Measurements from ENCODE around the gene HADHB.
A peak's percentile ranks its signal among the peaks of the same experiment; 100 is the strongest.

The HADHB gene

DNA sequence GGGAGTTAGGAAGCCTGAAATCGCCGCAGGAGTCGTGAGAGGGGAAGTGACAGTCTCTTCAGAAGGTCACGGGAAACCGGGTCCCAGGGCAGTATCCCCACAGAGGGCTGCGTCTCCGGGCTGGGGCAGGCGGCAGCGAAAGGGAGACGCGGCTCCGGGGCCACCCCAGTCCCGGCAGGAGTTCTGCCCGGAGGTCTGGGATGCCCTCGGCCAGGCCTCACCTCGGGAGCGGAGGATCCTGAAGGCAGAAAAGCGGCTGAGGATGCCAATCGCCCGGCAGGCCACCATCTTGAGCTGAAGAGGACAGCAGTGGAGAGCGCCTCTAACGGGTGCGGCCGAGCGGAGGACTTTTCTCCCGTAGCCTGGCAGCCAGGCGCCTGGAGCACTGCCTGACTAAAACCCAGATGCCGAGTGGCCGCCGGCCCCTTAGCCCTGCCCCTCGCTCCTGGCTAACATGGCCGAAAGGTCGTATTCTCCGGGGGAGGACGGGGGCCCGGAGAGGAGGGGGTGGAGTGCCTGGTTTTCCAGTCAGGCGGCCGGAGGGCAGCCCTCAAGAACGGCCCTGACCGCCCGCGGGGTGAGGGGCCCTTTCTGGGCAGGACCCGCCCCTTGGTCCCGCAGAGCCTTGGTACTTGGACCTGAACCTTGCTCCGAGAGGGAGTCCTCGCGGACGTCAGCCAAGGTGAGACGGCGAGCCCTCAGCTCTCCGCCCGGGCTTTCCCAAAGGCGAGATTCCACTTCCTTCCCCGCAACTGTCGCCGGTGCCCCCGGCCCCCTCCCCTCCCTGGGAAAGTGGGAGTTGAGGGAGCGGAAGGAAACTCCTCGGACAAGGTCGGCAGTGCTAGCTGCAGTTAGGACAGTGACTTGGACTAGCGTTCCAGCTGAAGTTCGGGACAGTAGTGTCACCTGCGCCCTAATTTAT, at the start of gene HADHB, which contains the start of gene HADHA:
TSS of gene HADHB (plus strand) at position 631 of the 922 bp plus-strand sequence. CDS start 9,316 bp downstream, outside the sequence.
TSS of gene HADHA (minus strand) at position 324 of the 922 bp plus-strand sequence. CDS start at position 288, 36 bp downstream.
- peak; percentile 98 for DNase-seq (ENCODE audit: low spot score)

DNA sequence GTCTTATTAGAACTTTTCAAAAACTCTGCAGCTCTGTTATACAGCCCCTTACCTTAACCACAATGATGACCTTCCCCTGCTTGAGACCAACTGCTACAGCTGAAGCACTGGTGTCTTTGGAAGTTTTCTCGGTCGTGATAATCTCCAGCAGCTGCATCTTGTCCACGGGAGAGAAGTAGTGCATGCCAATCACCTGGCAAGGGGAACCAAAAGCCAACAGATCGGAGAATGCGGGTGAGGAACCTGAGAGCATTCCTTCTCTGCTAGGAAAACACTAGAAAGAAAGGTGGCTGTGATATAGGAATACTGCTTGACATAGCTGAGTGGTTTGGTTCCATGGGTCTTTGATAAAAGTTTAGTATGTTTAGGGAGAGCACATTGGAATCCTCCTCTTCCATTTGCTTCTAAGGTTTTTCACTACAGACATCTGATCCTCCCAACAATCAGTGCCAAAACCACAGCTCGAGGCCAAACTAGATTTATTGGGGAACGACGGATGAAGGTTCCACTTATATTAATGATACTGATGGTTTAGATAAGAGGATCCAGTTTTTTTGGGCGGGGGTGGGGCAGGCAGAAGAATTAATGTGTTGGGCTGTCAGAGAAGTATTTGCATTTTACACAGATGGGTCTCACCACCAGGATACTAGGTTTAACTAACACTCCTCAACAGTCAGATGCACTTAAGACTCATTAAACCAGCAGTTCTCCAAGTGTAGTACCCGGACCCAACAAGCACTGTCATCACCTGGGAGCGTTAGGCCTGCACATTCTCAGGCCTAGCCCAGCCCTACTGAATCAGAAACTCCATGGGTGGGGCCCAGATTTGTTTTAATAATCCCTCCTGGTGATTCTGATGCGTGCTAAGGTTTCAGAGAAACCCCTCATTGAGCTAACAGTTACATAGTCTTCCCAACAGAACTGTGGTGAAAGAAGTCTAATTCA, 49.4 kb upstream of the HADHB start:
- no peak for DNase-seq (ENCODE audit: low spot score)

DNA sequence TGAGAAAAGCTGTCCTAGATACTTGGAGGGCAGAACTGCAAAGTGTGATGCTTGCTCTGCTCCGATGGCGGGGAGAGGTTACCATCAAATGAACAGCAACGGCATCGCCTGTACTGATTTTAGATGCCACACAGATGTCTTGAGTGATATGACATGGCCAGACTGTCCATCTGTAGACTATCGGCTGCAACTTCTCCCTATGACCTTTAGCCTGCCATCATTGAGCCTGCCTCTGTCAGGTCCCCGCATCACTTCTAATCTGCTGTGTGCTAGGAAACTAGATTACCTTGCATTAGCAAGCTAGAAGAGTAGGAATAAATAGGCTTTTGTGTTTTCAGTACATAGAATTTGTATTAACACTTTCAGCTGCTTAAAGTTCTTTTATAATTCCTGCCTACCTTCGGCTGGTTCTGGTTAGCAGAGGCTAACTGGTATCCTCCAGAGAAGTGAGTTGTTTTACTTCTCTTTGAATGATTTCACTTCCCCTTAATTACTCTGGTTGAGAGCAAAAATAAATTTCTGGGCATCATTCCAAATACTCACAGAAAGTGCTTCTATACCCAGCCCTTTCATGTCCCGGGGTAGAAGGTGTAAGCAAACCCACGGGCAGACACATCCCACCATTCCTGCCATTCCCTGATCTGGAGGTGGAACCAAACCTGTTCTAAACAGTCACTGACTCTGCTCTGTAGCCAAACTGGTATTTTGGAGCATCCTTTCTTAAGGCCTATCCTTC, 47.9 kb upstream of the HADHB start:
- no peak for DNase-seq (ENCODE audit: low spot score)

DNA sequence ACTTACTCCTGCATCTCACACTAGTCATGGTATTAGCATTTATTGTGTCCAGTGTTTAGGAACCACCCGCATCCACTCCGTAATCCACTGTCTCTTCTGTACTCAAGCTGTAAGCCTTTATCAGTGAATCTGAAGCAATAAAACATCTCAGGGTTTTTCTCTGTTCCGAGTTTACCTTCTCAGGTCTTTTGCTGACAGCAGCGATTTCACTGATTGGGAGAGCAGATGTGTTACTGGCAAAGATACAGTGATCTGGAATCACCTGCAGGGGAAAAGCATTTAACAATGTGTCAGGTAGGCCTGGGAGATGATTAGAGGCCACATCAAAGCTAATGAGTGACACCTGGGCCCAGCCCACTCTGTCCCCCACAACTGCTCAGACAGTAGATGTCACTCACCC, 47.2 kb upstream of the HADHB start:
- DNase-seq (ENCODE audit: low spot score): no peak

DNA sequence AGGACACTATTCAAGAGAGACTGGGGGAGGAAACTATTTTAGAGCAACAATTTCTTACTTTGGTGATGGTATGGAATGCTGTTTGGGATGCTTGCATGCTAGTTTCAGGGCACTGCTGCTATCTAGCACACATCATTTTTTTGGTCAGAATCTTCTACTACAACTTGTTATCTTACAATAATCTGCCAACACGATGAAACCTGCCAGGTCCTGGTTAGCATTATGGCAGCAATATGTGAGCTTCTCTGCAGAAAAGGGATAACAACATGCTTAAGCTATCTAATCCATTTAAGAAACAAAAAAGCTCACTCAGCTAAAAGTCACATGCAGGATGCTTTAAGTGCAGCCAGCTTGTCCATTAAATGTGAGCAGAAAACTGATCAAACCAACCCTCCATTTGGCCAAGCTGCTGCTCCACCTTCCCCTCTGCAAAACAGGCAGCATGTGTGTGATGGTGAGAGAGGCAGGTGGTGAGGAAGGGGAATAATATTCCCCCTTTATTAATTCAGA, 41.7 kb upstream of the HADHB start:
- no peak for DNase-seq (ENCODE audit: low spot score)

DNA sequence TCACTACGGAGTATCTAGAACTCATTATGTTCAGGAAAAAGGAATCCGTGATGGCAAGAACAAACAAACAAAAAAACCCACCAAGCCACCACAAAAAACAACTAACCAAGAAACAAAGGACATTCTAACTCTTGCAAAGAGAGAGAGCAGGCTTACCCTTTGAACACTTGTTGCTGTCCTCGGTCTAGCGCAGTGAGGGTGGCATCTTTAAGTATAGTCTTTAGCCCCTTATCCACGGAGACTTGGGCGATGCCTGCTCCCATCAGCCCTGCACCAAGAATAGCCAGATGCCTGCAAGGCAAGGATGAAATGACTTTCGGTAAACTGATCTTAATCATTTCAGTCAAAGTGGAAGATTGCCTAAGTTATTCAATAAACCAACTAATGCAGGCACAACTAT, 40.8 kb upstream of the HADHB start:
- DNase-seq (ENCODE audit: low spot score): no peak

DNA sequence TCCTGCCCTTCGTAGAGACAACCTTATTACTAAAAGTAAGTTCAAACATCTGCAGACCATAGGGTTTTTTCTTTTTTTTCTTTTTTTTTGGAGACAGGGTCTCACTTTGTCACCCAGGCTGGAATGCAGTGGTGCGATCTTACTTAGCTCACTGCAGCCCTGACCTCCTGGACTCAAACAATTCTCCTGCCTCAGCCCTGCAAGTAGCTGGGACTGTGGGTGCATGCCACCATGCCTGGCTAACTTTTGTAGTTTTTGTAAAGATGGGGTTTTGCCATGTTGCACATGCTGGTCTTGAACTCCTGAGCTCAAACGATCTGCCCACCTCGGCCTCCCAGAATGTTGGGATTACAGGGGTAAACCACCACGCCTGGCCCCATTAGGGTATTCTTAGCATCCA, 32.7 kb upstream of the HADHB start:
- DNase-seq (ENCODE audit: low spot score): no peak

DNA sequence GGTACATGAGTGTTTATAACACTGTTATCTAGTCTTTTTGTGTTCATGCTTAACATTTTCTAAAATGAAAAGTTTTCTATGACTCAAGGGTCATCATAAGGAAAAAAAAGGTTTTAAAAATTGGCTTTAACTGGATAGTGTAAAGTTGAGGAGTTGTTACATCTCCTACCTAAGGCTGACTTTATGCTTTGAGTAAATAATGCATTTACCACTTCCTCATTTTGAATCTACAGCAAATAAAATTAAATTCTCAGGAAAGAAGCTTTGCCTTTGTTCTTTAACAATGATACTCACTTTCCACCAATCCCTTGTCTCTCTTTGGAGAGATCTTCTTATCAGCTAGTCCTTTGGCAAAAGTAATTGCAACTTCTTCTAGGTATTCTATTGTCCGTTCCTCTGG, 30.0 kb upstream of the HADHB start:
- no peak for DNase-seq (ENCODE audit: low spot score)

DNA sequence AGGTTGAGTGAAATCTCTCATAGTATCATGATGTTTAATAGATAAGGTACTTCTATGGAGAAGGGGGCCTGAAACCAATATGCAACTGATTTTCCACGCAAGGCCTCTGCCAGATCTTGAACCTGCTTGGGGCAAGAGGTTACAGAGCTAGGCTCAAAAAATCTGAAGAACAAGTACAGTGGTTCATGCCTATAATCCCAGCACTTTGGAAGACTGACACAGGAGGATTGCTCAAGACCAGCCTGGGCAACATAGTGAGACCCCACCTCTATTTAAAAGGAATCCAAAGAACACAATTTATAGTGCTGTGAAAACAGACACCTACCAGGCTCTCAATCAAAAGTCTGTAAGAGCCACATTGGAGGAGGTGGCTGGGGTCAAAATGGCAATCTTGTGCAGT, 28.9 kb upstream of the HADHB start:
- no peak for DNase-seq (ENCODE audit: low spot score)

DNA sequence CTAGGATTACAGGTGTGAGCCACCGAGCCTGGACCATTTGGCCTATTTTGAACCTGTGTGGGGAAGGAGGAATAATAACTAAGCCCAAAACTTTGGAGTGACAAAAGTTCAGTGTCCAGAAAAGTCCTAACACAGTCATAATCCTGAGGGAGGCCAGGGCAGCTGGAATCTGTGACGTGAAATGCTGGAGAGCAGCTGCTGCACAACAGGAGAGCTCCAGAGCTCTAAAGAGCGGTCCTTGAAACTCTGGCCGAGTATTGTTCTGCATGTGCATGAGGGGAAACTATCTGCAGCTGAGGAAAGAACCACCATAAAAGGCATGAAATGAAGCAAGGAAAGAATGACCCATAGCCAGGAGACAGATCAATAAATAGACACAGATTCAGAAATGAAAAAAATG, 28.2 kb upstream of the HADHB start:
- DNase-seq (ENCODE audit: low spot score): no peak

DNA sequence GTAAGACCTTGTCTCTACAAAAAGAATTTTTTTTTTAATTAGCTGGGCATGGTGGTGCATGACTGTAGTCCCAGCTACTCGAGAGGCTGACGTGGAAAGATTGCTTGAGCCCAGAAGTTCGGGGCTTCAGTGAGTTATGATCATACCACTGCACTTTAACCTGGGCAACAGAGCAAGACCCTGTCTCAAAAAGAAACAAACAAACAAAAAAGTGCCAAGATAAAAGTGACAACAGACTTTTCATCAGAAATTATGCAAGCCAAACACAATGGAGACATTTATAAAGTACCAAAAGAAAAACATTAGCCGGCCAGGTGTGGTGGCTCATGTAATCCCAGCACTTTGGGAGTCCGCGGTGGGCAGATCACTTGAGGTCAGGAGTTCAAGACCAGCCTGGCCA, 27.0 kb upstream of the HADHB start:
- DNase-seq (ENCODE audit: low spot score): no peak

DNA sequence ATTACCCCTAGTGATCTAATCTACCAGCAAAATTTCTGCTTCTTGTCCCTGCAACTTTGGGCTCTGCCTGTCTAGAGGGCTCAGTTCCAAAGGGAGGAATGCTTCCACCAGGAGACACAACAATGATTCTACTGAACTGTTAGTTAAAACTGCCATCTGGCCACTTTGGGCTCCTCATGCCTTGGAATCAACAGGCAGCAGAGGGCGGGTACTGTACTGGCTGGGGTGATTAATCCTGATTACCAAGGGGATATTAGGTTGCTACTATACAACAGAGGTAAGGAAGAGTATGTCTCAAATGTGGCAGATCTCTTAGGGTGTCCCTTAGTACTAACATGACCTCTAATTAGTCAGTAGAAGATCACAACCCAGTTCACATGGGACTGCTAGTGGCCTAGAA, 21.7 kb upstream of the HADHB start:
- no peak for DNase-seq (ENCODE audit: low spot score)

DNA sequence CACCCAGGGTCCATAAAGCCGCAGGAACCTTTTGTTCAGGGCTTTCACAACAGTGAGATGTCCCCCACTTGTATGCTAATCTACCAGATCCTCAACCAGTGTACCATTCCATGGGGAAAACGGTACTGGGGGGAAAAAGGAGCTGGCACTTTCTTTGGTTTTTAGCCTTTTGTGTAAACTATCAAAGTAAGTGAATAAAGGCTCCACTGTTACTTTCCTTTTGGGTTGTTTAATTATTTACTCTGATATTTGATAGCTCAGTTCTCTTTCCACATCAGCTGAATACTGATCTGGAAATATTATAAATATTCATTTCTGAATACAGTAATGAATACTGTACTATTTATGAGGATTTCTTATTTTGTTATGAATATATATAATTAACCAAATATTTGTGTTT, 20.6 kb upstream of the HADHB start:
- DNase-seq (ENCODE audit: low spot score): no peak

DNA sequence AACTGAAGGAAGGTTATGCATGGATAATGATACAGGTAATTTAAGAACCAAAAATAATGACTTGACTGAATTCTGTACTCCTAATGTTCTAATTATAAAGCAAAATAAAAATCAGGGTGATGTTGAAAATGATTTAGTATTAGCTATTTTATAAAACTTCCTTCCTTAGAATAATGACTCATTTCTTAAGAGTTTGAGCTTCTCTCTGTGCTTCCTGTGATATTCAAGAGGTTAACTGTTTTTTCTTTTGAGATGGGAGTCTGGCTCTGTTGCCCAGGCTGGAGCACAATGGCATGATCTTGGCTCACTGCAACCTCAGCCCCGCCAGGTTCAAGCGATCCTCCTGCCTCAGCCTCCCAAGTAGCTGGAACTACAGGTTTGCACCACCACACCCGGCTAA, 15.1 kb upstream of the HADHB start:
- no peak for DNase-seq (ENCODE audit: low spot score)

DNA sequence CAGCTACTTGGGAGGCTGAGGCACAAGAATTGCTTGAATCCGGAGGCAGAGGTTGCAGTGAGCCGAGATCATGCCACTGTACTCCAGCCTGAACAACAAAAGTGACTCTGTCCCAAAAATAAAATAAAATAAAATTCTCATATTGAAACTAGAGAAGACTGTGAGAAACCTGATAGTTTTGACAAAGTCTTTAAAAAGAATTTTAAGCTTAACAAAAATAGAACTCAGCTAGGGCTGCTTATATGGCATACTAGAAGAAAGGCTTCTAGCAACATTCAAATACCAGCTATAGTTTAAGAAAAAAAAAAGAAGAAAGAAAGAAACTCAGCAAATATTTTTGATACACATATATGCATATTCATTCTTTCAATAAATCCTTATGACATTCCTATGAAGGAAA, 13.9 kb upstream of the HADHB start:
- no peak for DNase-seq (ENCODE audit: low spot score)

DNA sequence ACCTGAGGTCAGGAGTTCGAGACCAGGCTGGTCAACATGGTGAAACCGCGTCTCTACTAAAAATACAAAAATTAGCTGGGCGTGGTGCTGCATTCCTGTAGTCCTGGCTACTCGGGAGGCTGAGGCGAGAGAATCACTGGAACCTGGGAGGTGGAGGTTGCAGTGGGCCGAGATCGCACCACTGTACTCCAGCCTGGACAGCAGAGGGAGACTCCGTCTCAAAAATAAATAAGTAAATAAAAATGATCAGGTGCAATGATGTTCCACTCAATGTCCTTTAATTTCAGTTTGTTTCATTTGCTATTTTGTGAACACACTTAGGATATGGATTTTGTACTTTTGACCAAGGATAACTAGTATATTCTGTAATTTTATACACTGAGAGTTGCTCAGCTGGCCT, 9.7 kb upstream of the HADHB start:
- no peak for DNase-seq (ENCODE audit: low spot score)

DNA sequence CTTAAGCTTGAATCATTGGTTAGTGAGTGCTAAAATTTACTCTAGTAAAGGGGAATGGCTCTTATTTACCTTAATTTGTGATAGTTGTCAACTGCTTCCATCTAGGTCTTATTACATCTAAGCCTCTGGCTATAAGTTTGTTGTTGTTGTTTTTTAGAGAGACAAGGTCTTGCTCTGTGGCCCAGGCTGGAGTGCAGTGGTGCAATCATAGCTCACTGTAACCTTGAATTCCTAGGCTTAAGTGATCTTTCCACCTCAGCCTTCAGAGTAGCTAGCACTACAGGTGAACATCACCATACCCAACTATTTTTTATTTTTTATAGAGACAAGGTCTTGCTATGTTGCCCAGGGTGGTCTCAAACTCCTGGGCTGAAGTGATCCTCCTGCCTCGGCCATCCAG, 6.9 kb upstream of the HADHB start:
- no peak for DNase-seq (ENCODE audit: low spot score)

DNA sequence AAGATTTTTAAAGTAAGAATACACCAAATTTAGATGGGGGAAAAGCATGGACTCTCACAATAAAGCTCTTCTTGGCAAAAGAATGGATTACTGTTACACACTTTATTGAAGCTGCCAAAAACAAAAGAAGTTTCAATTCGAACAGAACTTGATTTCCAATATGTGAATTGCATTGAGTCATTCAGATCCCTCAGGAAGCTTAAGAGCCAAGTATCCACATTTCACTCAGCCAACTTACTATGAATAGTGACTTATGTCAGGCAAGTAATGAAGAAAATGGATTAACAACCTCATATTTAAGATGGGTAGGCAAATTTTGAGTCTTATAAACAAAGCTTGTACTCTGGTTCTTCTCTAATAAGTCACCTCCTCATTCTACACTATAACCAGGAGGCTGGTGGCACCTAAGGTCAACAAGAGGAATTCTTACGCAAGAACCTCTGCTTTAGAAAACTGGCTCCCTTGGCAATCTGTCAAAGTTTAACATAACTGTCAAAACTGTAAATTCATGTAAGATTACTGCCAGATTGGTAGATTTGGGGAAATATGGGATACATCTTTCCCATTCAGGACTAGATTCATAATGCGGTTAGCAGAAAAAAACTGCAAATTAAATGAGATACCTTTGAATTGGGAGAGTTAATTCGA, 6.3 kb upstream of the HADHB start:
- no peak for DNase-seq (ENCODE audit: low spot score)

DNA sequence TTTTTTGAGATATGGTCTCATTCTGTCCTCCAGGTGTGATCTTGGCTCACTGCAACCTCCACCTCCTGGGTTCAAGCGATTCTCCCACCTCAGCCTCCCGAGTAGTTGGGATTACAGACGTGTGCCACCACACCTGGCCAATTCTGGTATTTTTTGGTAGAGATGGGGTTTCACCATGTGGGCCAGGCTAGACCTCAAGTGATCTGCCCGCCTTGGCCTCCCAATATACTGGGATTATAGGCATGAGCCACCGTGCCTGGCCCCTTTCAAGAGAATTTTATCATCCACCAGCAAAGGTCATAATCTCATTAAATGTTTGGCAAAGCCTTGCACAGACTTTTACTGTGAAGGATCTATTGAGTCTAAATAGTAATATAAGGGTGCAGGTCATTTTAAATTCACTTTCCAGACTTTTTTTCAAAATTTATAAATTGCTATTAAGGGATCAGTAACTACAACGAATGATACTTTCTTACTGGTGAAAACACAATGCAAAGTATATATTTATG, 2.8 kb upstream of the HADHB start:
- DNase-seq (ENCODE audit: low spot score): no peak

DNA sequence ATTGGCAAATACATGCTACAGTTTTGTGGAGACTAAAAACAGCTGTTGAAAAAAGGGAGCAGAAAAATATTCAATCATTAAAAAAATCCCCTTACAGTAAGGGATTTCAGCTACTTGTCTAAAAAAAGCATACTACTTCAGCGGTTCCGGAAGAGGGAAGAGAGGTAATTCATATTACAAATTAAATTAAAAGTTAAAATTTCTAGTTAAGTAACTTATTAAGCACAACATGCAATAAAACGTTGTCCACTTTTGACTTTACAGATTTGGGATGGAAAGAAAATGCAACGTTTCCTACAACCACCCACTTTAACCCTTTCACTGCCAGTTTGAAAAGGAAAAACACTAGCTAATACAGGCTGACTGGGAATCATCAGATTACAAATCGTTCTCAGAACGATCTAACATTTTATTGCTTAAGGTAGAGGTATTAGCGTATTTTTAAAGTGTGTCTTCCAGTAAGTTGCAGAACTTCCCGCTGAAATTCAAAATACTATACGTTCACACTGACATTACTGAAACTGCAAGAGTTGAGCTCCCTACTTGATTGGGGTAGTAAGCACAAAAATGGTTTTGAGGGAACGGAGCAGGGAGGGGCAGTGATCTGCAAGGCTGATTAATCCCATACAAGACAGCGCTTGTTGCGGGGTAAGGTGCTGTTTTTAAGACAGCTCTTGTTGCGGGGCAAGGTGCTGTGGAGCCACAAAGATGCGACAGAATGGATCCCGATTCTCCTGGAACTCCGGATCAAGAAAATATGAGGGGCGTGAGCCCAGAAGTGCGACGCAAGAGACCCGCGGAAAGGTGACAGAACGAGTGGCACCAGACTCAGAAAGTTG, 1.1 kb upstream of the HADHB start:
- peak; percentile 14 for DNase-seq (ENCODE audit: low spot score)

All from GM03348 (cell line).